Measurements from ENCODE around the gene SLC35E3.

GRCh38 chr12:68773582-68773981 is 27.6 kb downstream of the SLC35E3 start:
- TF ChIP-seq POLR2A (IDR thresholded peaks at IDR 0.05) (no peak), CTCF (IDR thresholded peaks at IDR 0.05) (no peak)

Data from testis (tissue), 2 donors.